ENCODE measurements around the gene POLR3GL. TPM values are rescaled to one million over a fixed set of nuclear protein-coding genes. Genes with fewer than 3 reads are reported as not detected.
A peak's percentile ranks its signal among the peaks of the same experiment; 100 is the strongest.
"Not testable (repeated sequence)": the region's sequence is repeated elsewhere in the genome, so short reads cannot be mapped to it uniquely, and the experiment has no call there.

The POLR3GL gene
- total and polyA plus RNA-seq, 12 donors: 30.9 to 64.5 (median 39.5) TPM

- H3K36me3 ChIP-seq: peaks cover 0 to 56% (median 13%) of the 10 kb centered on the region in 9 donors
- H3K4me3 ChIP-seq: peak within 1 kb of the TSS; percentile 73 to 99 (median 90)
- H3K4me1 ChIP-seq: peaks cover 3 to 34% (median 26%) of the 10 kb centered on the region in 9 donors
- peak within 1 kb of the TSS; percentile 79 to 95 (median 90) for H3K27ac ChIP-seq
- no peaks in the 10 kb centered on the region for H3K27me3 ChIP-seq
- no peaks in the 10 kb centered on the region for H3K9me3 ChIP-seq
- WGBS, 2 donors: 0% methylated on average over 51 of the region's 51 CpGs
- DNase-seq (peak; percentile 88 to 91), ATAC-seq (peak; percentile 94 to 98 (median 96))
- TF ChIP-seq, protein P1, sequence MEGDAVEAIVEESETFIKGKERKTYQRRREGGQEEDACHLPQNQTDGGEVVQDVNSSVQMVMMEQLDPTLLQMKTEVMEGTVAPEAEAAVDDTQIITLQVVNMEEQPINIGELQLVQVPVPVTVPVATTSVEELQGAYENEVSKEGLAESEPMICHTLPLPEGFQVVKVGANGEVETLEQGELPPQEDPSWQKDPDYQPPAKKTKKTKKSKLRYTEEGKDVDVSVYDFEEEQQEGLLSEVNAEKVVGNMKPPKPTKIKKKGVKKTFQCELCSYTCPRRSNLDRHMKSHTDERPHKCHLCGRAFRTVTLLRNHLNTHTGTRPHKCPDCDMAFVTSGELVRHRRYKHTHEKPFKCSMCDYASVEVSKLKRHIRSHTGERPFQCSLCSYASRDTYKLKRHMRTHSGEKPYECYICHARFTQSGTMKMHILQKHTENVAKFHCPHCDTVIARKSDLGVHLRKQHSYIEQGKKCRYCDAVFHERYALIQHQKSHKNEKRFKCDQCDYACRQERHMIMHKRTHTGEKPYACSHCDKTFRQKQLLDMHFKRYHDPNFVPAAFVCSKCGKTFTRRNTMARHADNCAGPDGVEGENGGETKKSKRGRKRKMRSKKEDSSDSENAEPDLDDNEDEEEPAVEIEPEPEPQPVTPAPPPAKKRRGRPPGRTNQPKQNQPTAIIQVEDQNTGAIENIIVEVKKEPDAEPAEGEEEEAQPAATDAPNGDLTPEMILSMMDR (IDR thresholded peaks at IDR 0.05): peak in 1 of 9 donors; percentile 15
- intact Hi-C loops (cut with DNase I): loop anchor here in 6 of 10 donors (5.0 to 10.0 kb wide), 5 partner anchors 39 to 81 kb away; partner anchors contain the start of genes LIX1L (in 5 of the 6), NUDT17 (in 3 of the 6) and PIAS3 (in 1 of the 6)
Measured at GRCh38 chr1:145918144-145918991, 46.1 kb upstream of the POLR3GL start, which contains the start of gene PEX11B. PEX11B (minus strand) TSS chr1:145918717; CDS start chr1:145918688, 29 bp downstream.

GRCh38 chr1:145918992-145919939 lies 45.2 kb upstream of the POLR3GL start:
- intact Hi-C loops (cut with DNase I): loop anchor here in 6 of 10 donors (5.0 to 10.0 kb wide), 5 partner anchors 38 to 82 kb away; partner anchors contain the start of genes LIX1L (in 5 of the 6), NUDT17 (in 3 of the 6) and PIAS3 (in 1 of the 6)
- WGBS, 2 donors: 6 to 7% methylated on average over 33 of the region's 33 CpGs

DNA sequence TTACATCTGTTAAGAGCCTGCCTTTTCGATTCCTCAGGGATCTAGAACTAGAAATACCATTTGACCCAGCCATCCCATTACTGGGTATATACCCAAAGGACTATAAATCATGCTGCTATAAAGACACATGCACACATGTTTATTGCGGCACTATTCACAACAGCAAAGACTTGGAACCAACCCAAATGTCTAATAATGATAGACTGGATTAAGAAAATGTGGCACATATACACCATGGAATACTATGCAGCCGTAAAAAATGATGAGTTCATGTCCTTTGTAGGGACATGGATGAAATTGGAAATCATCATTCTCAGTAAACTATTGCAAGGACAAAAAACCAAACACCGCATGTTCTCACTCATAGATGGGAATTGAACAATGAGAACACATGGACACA lies 44.2 kb upstream of the POLR3GL start:
- Histone ChIP-seq H3K4me3 (peak overlapping the region in 1 of 10 donors; percentile 99), H3K36me3 (peaks cover 0 to 50% (median 17%) of the 10 kb centered on the region in 9 donors), H3K4me1 (peaks cover 3 to 34% (median 26%) of the 10 kb centered on the region in 9 donors)
- H3K27ac ChIP-seq; ATAC-seq; intact Hi-C loops (cut with DNase I); DNase-seq; H3K9me3 ChIP-seq; H3K27me3 ChIP-seq: not testable (repeated sequence)
- 91 to 97% methylated on average over 2 to 3 of the region's 4 CpGs for WGBS, 2 donors

More at GRCh38 chr1:145918992-145919939, 45.2 kb upstream of the POLR3GL start:
- Histone ChIP-seq H3K36me3 (peaks cover 0 to 56% (median 17%) of the 10 kb centered on the region in 9 donors), H3K4me3 (peak overlapping the region; percentile 73 to 99 (median 90)), H3K27me3 (no peaks in the 10 kb centered on the region), H3K4me1 (peaks cover 3 to 34% (median 26%) of the 10 kb centered on the region in 9 donors), H3K9me3 (no peaks in the 10 kb centered on the region), H3K27ac (peak overlapping the region; percentile 79 to 95 (median 90))
- ATAC-seq (peak; percentile 28 to 61 (median 38)), DNase-seq (peak; percentile 49 to 57)
- TF ChIP-seq, protein P1 (IDR thresholded peaks at IDR 0.05): no peak

DNA sequence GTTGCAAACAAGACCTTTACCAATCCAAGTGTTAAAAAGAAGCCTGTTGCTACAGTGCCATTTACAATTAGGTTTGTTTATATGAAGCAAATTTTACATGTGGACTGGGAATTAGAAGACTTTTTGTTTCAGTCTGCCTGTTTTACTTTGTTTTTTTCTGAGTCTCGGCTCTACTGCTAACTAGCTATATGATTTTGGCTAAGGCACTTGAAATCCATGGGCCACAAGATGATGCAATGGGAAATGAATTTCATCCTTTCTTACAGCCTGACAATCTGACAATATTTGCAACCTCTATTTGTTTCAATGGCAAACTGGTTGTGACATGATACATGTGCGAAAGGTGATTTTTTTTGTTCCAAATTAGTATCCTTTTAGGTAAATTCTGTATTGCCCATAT lies 42.2 kb upstream of the POLR3GL start:
- 75 to 82% methylated on average over 2 of the region's 2 CpGs for WGBS, 2 donors
- no peaks in the 10 kb centered on the region for H3K27me3 ChIP-seq
- no peaks in the 10 kb centered on the region for H3K9me3 ChIP-seq
- no peak for ATAC-seq
- TF ChIP-seq, protein P1 (IDR thresholded peaks at IDR 0.05): no peak
- H3K4me1 ChIP-seq: peaks cover 10 to 37% (median 30%) of the 10 kb centered on the region in 9 donors
- DNase-seq: no peak
- intact Hi-C loops (cut with DNase I): no loop called here
- no peak overlapping the region for H3K27ac ChIP-seq
- no peak overlapping the region for H3K4me3 ChIP-seq
- H3K36me3 ChIP-seq: peaks cover 0 to 41% (median 18%) of the 10 kb centered on the region in 9 donors

All from heart right ventricle (tissue), 16 donors.